ENCODE data around the gene KHDC4. TPM values are rescaled to one million over a fixed set of nuclear protein-coding genes. Genes with fewer than 3 reads are reported as not detected.

The KHDC4 gene
- total and polyA plus RNA-seq, 2 of the 13 experiments (the other 11 are each of a cell fraction or from before 2014, with no cell fraction given), result 33.5 to 92.0 TPM

GRCh38 chr1:155940993-155941844 is 7.0 kb upstream of the KHDC4 start, which contains the start of gene RXFP4 (continued):
- TF ChIP-seq DDIT3 (CRISPR knock-in tag; IDR thresholded peaks at IDR 0.05), result no peak
- peak; percentile 30; the same call in 1 of the 2 replicates for TF ChIP-seq ZFP91 (CRISPR knock-in tag; IDR thresholded peaks at IDR 0.05; ENCODE audit: borderline replicate concordance)
- no peak; the same call in 1 of the 2 replicates for TF ChIP-seq SALL1 (CRISPR knock-in tag; IDR thresholded peaks at IDR 0.05)
- no peak for TF ChIP-seq XBP1 (CRISPR knock-in tag; IDR thresholded peaks at IDR 0.05)
- no peak for TF ChIP-seq TOE1 (CRISPR knock-in tag; IDR thresholded peaks at IDR 0.05)
- no peak for TF ChIP-seq ZNF816 (CRISPR knock-in tag; IDR thresholded peaks at IDR 0.05; ENCODE audit: borderline replicate concordance)
- TF ChIP-seq POLR2G (IDR thresholded peaks at IDR 0.05; ENCODE audit: low read depth, low read length), result peak; percentile 76
- no peak for TF ChIP-seq ZNF263 (CRISPR knock-in tag; IDR thresholded peaks at IDR 0.05)
- TF ChIP-seq ELK4 (CRISPR knock-in tag; IDR thresholded peaks at IDR 0.05; ENCODE audit: borderline replicate concordance), result no peak
- TF ChIP-seq HOXD1 (CRISPR knock-in tag; IDR thresholded peaks at IDR 0.05), result no peak
- TF ChIP-seq ATF3 (CRISPR knock-in tag; IDR thresholded peaks at IDR 0.05), result no peak
- no peak for TF ChIP-seq ZBTB38 (CRISPR knock-in tag; IDR thresholded peaks at IDR 0.05)
- no peak for TF ChIP-seq SNAPC2 (CRISPR knock-in tag; IDR thresholded peaks at IDR 0.05)
- no peak for TF ChIP-seq RNF219 (CRISPR knock-in tag; IDR thresholded peaks at IDR 0.05)
- no peak; the same call in 1 of the 2 replicates for TF ChIP-seq AHDC1 (CRISPR knock-in tag; IDR thresholded peaks at IDR 0.05; ENCODE audit: borderline replicate concordance)
- no peak for TF ChIP-seq ZNF766 (CRISPR knock-in tag; IDR thresholded peaks at IDR 0.05; ENCODE audit: borderline replicate concordance)
